Hematopoietic multipotent progenitor cell (in vitro differentiated cells): ENCODE data around the gene GALNT3. TPM values are rescaled to one million over a fixed set of nuclear protein-coding genes. Genes with fewer than 3 reads are reported as not detected.

ENCODE experiments used
- DNase-seq, 3 donors: peaks; one replicate each; pipeline ENCODE4 v3.0.0-alpha.2; 2011 to 2015; ENCODE audit warnings: low read depth in 2 of 3, low spot score in 2 of 3
- total RNA-seq: library from RNA; depleted of rRNA; stranded (reverse); fragments of >200 nt; gene quantifications from one replicate; pipeline ENCODE4 v1.2.3, GENCODE V29; 2012

Gene GALNT3
- total RNA-seq, 1 donor, result 2.2 TPM

GRCh38 chr2:165746501-165746900 is 47.5 kb downstream of the GALNT3 start:
- DNase-seq, result no peak

GRCh38 chr2:165745916-165746315 is 48.1 kb downstream of the GALNT3 start:
- no peak for DNase-seq

- peak in 2 of 3 donors; percentile 48 to 81 for DNase-seq
Measured at GRCh38 chr2:165743442-165743841, 50.6 kb downstream of the GALNT3 start.

- DNase-seq, result no peak
Measured at GRCh38 chr2:165725421-165725820, 68.6 kb downstream of the GALNT3 start.

- no peak for DNase-seq
Measured at GRCh38 chr2:165720511-165720910, 73.5 kb downstream of the GALNT3 start.

GRCh38 chr2:165718610-165719210 is 75.3 kb downstream of the GALNT3 start:
- DNase-seq, result no peak

GRCh38 chr2:165716091-165716490 is 78.0 kb downstream of the GALNT3 start:
- no peak for DNase-seq

GRCh38 chr2:165706960-165707487 is 87.0 kb downstream of the GALNT3 start:
- no peak for DNase-seq

- DNase-seq, result no peak
Measured at GRCh38 chr2:165701147-165701546, 92.9 kb downstream of the GALNT3 start.

- DNase-seq, result no peak
Measured at GRCh38 chr2:165700531-165700930, 93.5 kb downstream of the GALNT3 start.

GRCh38 chr2:165699946-165700345 is 94.1 kb downstream of the GALNT3 start:
- no peak for DNase-seq

- DNase-seq, result peak in 2 of 3 donors; percentile 42 to 70
Measured at GRCh38 chr2:165698444-165698884, 95.6 kb downstream of the GALNT3 start.

- no peak for DNase-seq
Measured at GRCh38 chr2:165697748-165698443, 96.2 kb downstream of the GALNT3 start.

Other genes starting within 250 kb of the GALNT3 start
- gene TTC21B, start 159.5 kb upstream of the GALNT3 start, total RNA-seq, result 14.3 TPM